Fibroblast of upper back skin (primary cell): ENCODE data around the gene ITPA.

Experiments used
- DNase-seq: peaks from one replicate; pipeline ENCODE4 v3.0.0-alpha.2; 2013

The ITPA gene

GRCh38 chr20:3209257-3209945 is at the start of gene ITPA:
Gene ITPA, plus strand, starts transcription at chr20:3209498. Its CDS starts 54 bp downstream, at chr20:3209552.
- peak; percentile 32 for DNase-seq

GRCh38 chr20:3160418-3160817 is 48.9 kb upstream of the ITPA start:
- DNase-seq = no peak

GRCh38 chr20:3161316-3162079 is 47.8 kb upstream of the ITPA start:
- no peak for DNase-seq

GRCh38 chr20:3162080-3162611 is 47.2 kb upstream of the ITPA start:
- DNase-seq = no peak

- no peak for DNase-seq
Observed at GRCh38 chr20:3163099-3164042, 45.9 kb upstream of the ITPA start.

GRCh38 chr20:3164043-3164762 is 45.1 kb upstream of the ITPA start:
- DNase-seq = no peak

- DNase-seq = no peak
Observed at GRCh38 chr20:3164763-3165410, 44.4 kb upstream of the ITPA start.

- DNase-seq = peak; percentile 40
Observed at GRCh38 chr20:3165473-3166337, 43.6 kb upstream of the ITPA start.

- DNase-seq = no peak
Observed at GRCh38 chr20:3166338-3166912, 42.9 kb upstream of the ITPA start.

- no peak for DNase-seq
Observed at GRCh38 chr20:3166913-3167342, 42.4 kb upstream of the ITPA start.

GRCh38 chr20:3167738-3168078 is 41.6 kb upstream of the ITPA start:
- no peak for DNase-seq

GRCh38 chr20:3168079-3168828 is 41.0 kb upstream of the ITPA start:
- DNase-seq = no peak

GRCh38 chr20:3168829-3169590 is 40.3 kb upstream of the ITPA start:
- no peak for DNase-seq

GRCh38 chr20:3171391-3172125 is 37.7 kb upstream of the ITPA start:
- no peak for DNase-seq

- no peak for DNase-seq
Observed at GRCh38 chr20:3172126-3172932, 37.0 kb upstream of the ITPA start.

- DNase-seq = peak; percentile 61
Observed at GRCh38 chr20:3172933-3173609, 36.2 kb upstream of the ITPA start, which contains the start of gene LZTS3. Gene LZTS3, minus strand, starts transcription at chr20:3173549. Its CDS starts 6,386 bp downstream, at chr20:3167163.
